Skin of body (tissue), 2 donors: ENCODE measurements around the gene ADAMTSL2. TPM values are rescaled to one million over a fixed set of nuclear protein-coding genes. Genes with fewer than 3 reads are reported as not detected.

Experiments
- DNase-seq: peaks from one replicate; lab custom pipeline; 2025; lab: John Stamatoyannopoulos, UW
- total RNA-seq: library from RNA; depleted of rRNA; stranded (reverse); fragments of >200 nt; gene quantifications from one replicate; pipeline ENCODE4 v1.2.3, GENCODE V29; 2014

Gene ADAMTSL2
- total RNA-seq, 1 donor from 2014 or later, result 1.5 TPM

DNA sequence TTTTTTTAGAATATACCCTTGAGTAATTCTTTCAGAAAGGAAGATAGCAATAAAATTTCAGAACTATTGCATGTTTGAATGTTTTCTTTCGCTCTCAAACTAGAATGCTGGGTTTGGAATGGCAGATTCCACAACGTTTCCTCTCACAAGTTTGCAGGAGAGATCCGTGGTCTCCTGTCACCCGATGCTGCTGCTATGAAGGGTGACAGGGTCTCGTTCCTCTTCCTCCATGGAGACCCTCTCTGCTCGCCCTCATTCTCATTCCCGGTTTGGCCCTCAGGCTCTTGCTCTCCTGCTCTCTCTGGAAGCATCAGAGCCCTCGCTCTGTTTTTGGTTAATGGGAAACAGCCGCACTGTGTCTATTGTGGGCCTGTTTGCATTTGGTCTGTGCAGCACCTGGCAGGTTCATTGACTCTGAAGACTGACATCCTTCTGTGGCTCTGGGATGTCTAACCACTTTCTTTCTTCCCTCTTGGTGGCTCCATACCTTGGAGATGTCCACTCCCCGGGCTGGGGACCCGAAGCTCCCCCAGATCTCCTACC lies 87.3 kb downstream of the ADAMTSL2 start:
- no peak for DNase-seq

DNA sequence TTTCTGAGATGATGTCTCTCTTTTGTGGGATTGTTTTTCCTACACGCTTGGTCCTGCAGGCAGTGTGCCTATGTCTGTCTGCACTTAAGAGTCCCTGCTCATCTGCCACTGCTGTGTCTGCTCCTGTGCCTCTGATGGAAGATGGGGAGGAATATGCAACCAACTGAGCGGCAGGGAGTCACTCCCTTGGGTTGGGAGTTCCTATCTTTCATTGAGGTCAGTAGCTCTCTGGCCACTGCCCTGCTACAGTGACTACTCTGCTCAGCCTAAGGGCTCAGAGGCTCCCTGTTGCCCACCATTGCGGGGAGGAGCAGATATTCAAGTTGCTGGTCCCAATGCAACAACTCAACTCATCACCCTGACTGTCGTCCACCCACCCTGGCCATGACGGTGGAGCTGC lies 88.1 kb downstream of the ADAMTSL2 start:
- DNase-seq, result no peak

Other genes starting within 250 kb of the ADAMTSL2 start
- 12.9 TPM for gene SURF6, start 198.5 kb upstream of the ADAMTSL2 start, total RNA-seq
- 12.4 TPM for gene MED22, start 186.6 kb upstream of the ADAMTSL2 start, total RNA-seq
- gene RPL7A, start 186.5 kb upstream of the ADAMTSL2 start, total RNA-seq, result 1,486 TPM
- gene SURF1, start 178.2 kb upstream of the ADAMTSL2 start, total RNA-seq, result 15.0 TPM
- 9.3 TPM for gene SURF2, start 178.2 kb upstream of the ADAMTSL2 start, total RNA-seq
- 133 TPM for gene SURF4, start 158.6 kb upstream of the ADAMTSL2 start, total RNA-seq
- 0.49 TPM for gene STKLD1, start 158.3 kb upstream of the ADAMTSL2 start, total RNA-seq
- 11.3 TPM for gene REXO4, start 116.7 kb upstream of the ADAMTSL2 start, total RNA-seq
- gene ADAMTS13, start 112.3 kb upstream of the ADAMTSL2 start, total RNA-seq, result 3.2 TPM
- gene CACFD1, start 74.7 kb upstream of the ADAMTSL2 start, total RNA-seq, result 4.3 TPM
- 1.8 TPM for gene SLC2A6, start 55.6 kb upstream of the ADAMTSL2 start, total RNA-seq
- 0.89 TPM for gene MYMK, start 9.7 kb upstream of the ADAMTSL2 start, total RNA-seq
- gene FAM163B, start 74.7 kb downstream of the ADAMTSL2 start, total RNA-seq, result not detected
- under 0.01 TPM for gene DBH, start 101.7 kb downstream of the ADAMTSL2 start, total RNA-seq
- 2.6 TPM for gene SARDH, start 203.6 kb downstream of the ADAMTSL2 start, total RNA-seq